ENCODE results near the gene MRAP.

Gene MRAP

GRCh38 chr21:32349333-32349944 is 50.8 kb downstream of the MRAP start:
- DNase-seq (ENCODE audit: low read depth in 2 of 2), result no peak

- no peak for DNase-seq (ENCODE audit: low read depth in 2 of 2)
Observed at GRCh38 chr21:32350211-32350980, 51.7 kb downstream of the MRAP start.

DNA sequence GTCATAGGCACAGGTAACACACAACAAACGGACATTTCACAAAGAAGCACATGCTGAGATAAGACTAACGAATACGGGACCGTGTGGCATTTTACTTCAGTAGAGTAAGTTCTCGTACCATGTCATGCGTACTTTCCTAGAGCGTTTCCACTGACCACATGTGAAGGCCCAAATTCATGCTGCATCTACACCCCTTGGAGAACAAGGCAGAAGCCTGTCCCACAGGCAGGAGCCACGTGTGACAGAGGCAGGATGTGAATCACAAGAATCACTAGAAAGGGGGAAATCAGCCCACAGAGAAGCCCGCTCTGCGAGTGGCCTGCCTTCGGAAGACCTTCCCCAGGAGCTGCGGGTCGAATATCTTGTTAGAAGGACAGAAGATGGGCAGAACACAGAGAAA is 52.3 kb downstream of the MRAP start:
- no peak for DNase-seq (ENCODE audit: low read depth in 2 of 2)

GRCh38 chr21:32351428-32351827 is 52.8 kb downstream of the MRAP start:
- no peak for DNase-seq (ENCODE audit: low read depth in 2 of 2)

- DNase-seq (ENCODE audit: low read depth in 2 of 2), result no peak
Observed at GRCh38 chr21:32352526-32352925, 53.9 kb downstream of the MRAP start.

DNA sequence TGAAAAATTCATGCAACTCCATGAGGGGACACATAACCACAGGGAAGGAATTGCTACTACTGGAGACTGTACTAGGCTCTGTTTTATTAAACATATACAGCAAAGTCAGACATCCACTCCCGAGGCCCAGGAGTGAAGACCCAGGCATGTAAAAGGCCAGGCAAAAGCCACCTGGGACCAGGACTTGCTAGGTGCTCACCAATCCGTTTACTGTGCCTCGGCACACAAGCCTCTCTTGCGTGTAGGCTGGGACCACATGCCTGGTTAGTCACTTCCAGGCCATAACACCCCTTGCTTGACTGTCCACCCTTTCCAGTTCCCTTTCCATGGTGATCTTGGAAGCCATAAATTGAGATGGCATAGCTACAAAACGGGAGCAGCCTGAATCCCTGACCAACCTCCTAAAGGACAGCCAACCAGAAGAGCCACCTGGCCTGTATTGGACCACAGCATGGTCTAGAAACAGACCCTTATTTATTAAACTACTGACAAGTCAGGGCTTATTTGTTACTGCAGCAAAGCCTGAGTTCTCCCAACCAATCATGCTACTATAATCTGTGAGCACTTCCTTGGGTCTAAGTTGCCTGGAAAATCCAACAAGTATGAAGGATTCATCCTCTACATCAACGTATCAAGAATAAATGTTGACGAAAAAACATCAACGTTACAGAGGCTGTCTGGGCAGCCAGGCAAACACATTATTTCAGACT is 54.5 kb downstream of the MRAP start:
- DNase-seq (ENCODE audit: low read depth in 2 of 2), result no peak

GRCh38 chr21:32356874-32357395 is 58.3 kb downstream of the MRAP start:
- DNase-seq (ENCODE audit: low read depth in 2 of 2), result no peak

DNA sequence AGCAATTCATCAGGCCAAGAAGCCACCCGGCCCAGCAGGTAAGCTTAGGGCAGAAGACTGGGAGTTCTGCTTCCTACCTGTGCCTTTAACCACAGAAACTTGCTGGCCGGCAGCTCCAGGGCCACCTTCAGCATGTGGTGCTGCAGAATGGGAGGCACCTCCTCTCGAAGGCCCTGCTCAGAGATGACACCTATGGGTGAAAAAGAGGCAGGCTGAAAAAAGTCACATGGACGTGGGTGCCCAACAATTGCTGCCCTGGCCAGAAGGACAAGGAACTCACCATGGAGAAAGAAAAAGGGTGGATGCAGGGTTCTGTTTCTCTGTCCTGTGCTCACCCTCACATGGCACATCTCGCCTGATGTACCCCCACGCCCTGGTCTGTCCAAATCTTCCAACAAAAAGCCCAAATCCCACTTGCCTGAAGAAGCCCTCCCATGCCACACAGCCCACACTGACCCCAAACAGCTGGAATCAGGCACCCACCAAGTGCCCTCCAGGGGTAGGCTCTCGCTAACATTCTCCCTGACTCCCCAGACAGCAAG is 61.1 kb downstream of the MRAP start:
- no peak for DNase-seq (ENCODE audit: low read depth in 2 of 2)

GRCh38 chr21:32360401-32360975 is 61.8 kb downstream of the MRAP start:
- DNase-seq (ENCODE audit: low read depth in 2 of 2), result no peak

All from activated CD8-positive, alpha-beta memory T cell treated with anti-CD3 and anti-CD28 coated beads for 4 hours (primary cell).